H1 (cell line): ENCODE measurements around the gene POLN.

Experiments
- POLR2A ChIP-seq, 2 experiments: IDR thresholded peaks; 1 replicate in 1 of 2; 2 replicates in 1 of 2; pipeline ENCODE4 v1.6.1; 2011; ENCODE audit warnings: low read depth in 2 of 2, low read length in 2 of 2, mild to moderate bottlenecking in 2 of 2; ENCODE audit errors: control extremely low read depth in 1 of 2
- SIX5 ChIP-seq: IDR thresholded peaks from 2 replicates; pipeline ENCODE4 v1.6.1; 2011; ENCODE audit warnings: mild to moderate bottlenecking, low read depth, low read length
- SP2 ChIP-seq: IDR thresholded peaks from 2 replicates; pipeline ENCODE4 v1.6.1; 2012; ENCODE audit warnings: mild to moderate bottlenecking, low read length, inconsistent platforms
- TCF12 ChIP-seq: IDR thresholded peaks from 2 replicates; pipeline ENCODE4 v1.6.1; 2011; ENCODE audit warnings: low read depth, mild to moderate bottlenecking, low read length
- TF ChIP-seq, protein P1 (sequence below): IDR thresholded peaks from 2 replicates; pipeline ENCODE4 v1.6.1; 2011; ENCODE audit warnings: low read length, improper control_type of control experiment
- TF ChIP-seq, protein P2 (sequence below), 3 experiments: IDR thresholded peaks; 1 replicate in 2 of 3; 2 replicates in 1 of 3; pipeline versions ENCODE4 v1.5.1 to v1.6.1; 2011; ENCODE audit warnings: low read length in 3 of 3, mild to moderate bottlenecking in 3 of 3, inconsistent platforms in 2 of 3, low read depth in 1 of 3, moderate library complexity in 1 of 3; ENCODE audit not compliant: insufficient read depth in 1 of 3; ENCODE audit errors: control extremely low read depth in 1 of 3

DNA sequence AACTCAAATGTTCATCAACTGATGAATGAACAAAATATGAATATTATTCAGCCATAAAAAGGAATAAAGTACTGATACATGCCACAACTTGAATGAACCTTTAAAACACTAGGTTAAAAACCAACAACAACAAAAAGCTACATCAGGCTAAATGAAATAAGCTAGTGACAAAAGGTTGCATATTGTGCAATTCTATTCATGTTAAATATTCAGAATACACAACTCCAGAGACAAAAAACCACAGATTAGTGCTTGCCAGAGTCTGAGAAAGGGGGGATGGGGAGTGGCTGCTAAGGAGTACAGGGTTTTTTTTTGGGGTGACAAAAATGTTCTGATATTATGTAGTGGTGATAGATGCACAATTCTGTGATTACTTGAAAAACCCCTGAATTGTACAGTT is 58.5 kb downstream of the POLN start:
- TF ChIP-seq, protein P1, sequence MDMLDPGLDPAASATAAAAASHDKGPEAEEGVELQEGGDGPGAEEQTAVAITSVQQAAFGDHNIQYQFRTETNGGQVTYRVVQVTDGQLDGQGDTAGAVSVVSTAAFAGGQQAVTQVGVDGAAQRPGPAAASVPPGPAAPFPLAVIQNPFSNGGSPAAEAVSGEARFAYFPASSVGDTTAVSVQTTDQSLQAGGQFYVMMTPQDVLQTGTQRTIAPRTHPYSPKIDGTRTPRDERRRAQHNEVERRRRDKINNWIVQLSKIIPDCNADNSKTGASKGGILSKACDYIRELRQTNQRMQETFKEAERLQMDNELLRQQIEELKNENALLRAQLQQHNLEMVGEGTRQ: no peak
- TF ChIP-seq, protein P2, sequence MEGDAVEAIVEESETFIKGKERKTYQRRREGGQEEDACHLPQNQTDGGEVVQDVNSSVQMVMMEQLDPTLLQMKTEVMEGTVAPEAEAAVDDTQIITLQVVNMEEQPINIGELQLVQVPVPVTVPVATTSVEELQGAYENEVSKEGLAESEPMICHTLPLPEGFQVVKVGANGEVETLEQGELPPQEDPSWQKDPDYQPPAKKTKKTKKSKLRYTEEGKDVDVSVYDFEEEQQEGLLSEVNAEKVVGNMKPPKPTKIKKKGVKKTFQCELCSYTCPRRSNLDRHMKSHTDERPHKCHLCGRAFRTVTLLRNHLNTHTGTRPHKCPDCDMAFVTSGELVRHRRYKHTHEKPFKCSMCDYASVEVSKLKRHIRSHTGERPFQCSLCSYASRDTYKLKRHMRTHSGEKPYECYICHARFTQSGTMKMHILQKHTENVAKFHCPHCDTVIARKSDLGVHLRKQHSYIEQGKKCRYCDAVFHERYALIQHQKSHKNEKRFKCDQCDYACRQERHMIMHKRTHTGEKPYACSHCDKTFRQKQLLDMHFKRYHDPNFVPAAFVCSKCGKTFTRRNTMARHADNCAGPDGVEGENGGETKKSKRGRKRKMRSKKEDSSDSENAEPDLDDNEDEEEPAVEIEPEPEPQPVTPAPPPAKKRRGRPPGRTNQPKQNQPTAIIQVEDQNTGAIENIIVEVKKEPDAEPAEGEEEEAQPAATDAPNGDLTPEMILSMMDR (IDR thresholded peaks at IDR 0.05; ENCODE audit: control extremely low read depth in 1 of 3, insufficient read depth in 1 of 3, low read depth in 1 of 3, low read length in 3 of 3): no peak
- TF ChIP-seq SP2 (no peak), SIX5 (no peak), POLR2A (IDR thresholded peaks at IDR 0.05; ENCODE audit: control extremely low read depth in 1 of 2, low read depth in 2 of 2, low read length in 2 of 2) (no peak), TCF12 (no peak)
